Measurements from ENCODE around the gene LRRC32. TPM values are rescaled to one million over a fixed set of nuclear protein-coding genes. Genes with fewer than 3 reads are reported as not detected.

The LRRC32 gene
- polyA plus RNA-seq, 1 donor = 25.4 TPM

- no peak for DNase-seq (ENCODE audit: low read depth)
Observed at GRCh38 chr11:76680518-76681425, 10.2 kb upstream of the LRRC32 start.

GRCh38 chr11:76678321-76678720 lies 7.8 kb upstream of the LRRC32 start:
- DNase-seq (ENCODE audit: low read depth) = no peak

- DNase-seq (ENCODE audit: low read depth) = no peak
Observed at GRCh38 chr11:76677458-76677765, 6.9 kb upstream of the LRRC32 start.

- DNase-seq (ENCODE audit: low read depth) = no peak
Observed at GRCh38 chr11:76676636-76677457, 6.3 kb upstream of the LRRC32 start.

- no peak for DNase-seq (ENCODE audit: low read depth)
Observed at GRCh38 chr11:76674517-76675400, 4.2 kb upstream of the LRRC32 start.

- DNase-seq (ENCODE audit: low read depth) = no peak
Observed at GRCh38 chr11:76673176-76674142, 2.9 kb upstream of the LRRC32 start.

GRCh38 chr11:76672431-76673175 lies 2.1 kb upstream of the LRRC32 start:
- no peak for DNase-seq (ENCODE audit: low read depth)

GRCh38 chr11:76671626-76672309 lies 1.2 kb upstream of the LRRC32 start:
- DNase-seq (ENCODE audit: low read depth) = no peak

- DNase-seq (ENCODE audit: low read depth) = no peak
Observed at GRCh38 chr11:76671237-76671592, 668 bp upstream of the LRRC32 start.

GRCh38 chr11:76669901-76670484 lies 554 bp downstream of the LRRC32 start:
- no peak for DNase-seq (ENCODE audit: low read depth)

GRCh38 chr11:76668362-76669155 lies 2.0 kb downstream of the LRRC32 start:
- no peak for DNase-seq (ENCODE audit: low read depth)

- DNase-seq (ENCODE audit: low read depth) = no peak
Observed at GRCh38 chr11:76667856-76668255, 2.7 kb downstream of the LRRC32 start.

- no peak for DNase-seq (ENCODE audit: low read depth)
Observed at GRCh38 chr11:76667271-76667818, 3.2 kb downstream of the LRRC32 start.

- DNase-seq (ENCODE audit: low read depth) = no peak
Observed at GRCh38 chr11:76666830-76667229, 3.7 kb downstream of the LRRC32 start.

- DNase-seq (ENCODE audit: low read depth) = no peak
Observed at GRCh38 chr11:76666408-76666807, 4.1 kb downstream of the LRRC32 start.

- DNase-seq (ENCODE audit: low read depth) = no peak
Observed at GRCh38 chr11:76665921-76666351, 4.6 kb downstream of the LRRC32 start.

- no peak for DNase-seq (ENCODE audit: low read depth)
Observed at GRCh38 chr11:76665172-76665571, 5.4 kb downstream of the LRRC32 start.

GRCh38 chr11:76664578-76665061 lies 5.9 kb downstream of the LRRC32 start:
- no peak for DNase-seq (ENCODE audit: low read depth)
